Colon (tissue), 2 donors: ENCODE results near the gene CEP164.

ENCODE experiments used
- FAIRE-seq: peaks from 2 replicates; lab custom pipeline; 2012; peaks lifted over from hg19 to GRCh38; lab: Jason Lieb, UNC
- donor health status: control.
- donor health status: control.

The CEP164 gene

GRCh38 chr11:117462864-117463247 is 135.2 kb downstream of the CEP164 start:
- no peak for FAIRE-seq
